Cardiac septum (tissue), 1 donor: ENCODE data around the gene FGF21. TPM values are rescaled to one million over a fixed set of nuclear protein-coding genes. Genes with fewer than 3 reads are reported as not detected.
A peak's percentile ranks its signal among the peaks of the same experiment; 100 is the strongest.
"Not testable (repeated sequence)": the region's sequence is repeated elsewhere in the genome, so short reads cannot be mapped to it uniquely, and the experiment has no call there.

Source experiments
- DNase-seq: peaks from one replicate; pipeline ENCODE4 v3.0.0-alpha.2; 2020; ENCODE audit warnings: low spot score
- intact Hi-C: fragments of 100-400 bp; cut with DNase I; formaldehyde crosslinking; loops from one replicate; pipeline ENCODE4 v1.14.0; 2022
- total RNA-seq: library from RNA; stranded (reverse); fragmentation: NEBNext Ultra II Directional; extraction: Animal tissue kit (Norgen Biotek cat#: 25700); gene quantifications from one replicate; pipeline ENCODE4 v1.2.1, GENCODE V29; 2021
- donor health status: DM: no; HTN: no; CAD: no.

The FGF21 gene
- total RNA-seq, 1 donor from 2014 or later: not detected

DNA sequence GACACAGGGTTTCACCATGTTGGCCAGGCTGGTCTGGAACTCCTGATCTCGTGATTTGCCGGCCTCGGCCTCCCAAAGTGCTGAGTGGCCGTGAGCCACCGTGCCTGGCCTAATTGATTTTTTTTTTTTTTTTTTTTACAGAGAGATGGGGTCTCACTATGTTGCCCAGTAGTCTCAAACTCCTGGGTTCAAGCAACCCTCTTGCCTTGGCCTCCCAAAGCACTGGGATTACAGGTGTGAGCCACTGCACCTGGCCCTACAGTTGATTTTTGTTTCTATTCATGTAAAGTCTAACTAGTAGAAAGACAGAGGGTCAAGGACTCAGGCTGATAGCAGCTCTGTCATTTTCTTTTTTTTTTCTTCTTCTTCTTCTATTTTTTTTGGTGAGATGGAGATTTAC is 21.8 kb downstream of the FGF21 start:
- no peak for DNase-seq
- intact Hi-C loops: no loop called here

DNA sequence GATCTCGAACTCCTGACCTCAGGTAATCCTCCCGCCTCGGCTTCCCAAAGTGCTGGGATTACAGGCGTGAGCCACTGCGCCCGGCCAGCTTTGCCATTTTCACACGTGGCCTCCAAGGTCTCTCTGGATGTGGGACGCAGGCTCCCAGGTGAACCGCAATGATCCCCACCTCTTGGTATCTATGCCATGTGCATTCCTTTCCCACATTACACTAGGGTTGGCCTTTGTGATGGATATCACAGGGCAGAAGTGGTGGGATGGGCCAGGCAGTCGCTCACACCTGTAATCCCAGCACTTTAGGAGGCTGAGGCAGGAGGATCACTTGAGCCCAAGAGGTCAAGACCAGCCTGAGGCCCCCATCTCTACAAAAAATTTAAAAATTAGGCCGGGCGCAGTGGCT is 22.4 kb downstream of the FGF21 start:
- no peak for DNase-seq
- intact Hi-C loops: no loop called here

- no peak for DNase-seq
- intact Hi-C loops: loop anchor here (5.0 kb wide), 1 partner anchor 117 kb away; no protein-coding TSS in a partner anchor
Measured at GRCh38 chr19:48779636-48780035, 24.3 kb downstream of the FGF21 start.

- intact Hi-C loops: loop anchor here (5.0 kb wide), 1 partner anchor 119 kb away; no protein-coding TSS in a partner anchor
- no peak for DNase-seq
Measured at GRCh38 chr19:48780631-48781391, 25.5 kb downstream of the FGF21 start.

- intact Hi-C loops: loop anchor here (5.0 kb wide), 1 partner anchor 122 kb away; no protein-coding TSS in a partner anchor
- DNase-seq: no peak
Measured at GRCh38 chr19:48784527-48784926, 29.2 kb downstream of the FGF21 start.

- DNase-seq, intact Hi-C loops: not testable (repeated sequence)
Measured at GRCh38 chr19:48786422-48786821, 31.1 kb downstream of the FGF21 start.

GRCh38 chr19:48787331-48787730 is 32.0 kb downstream of the FGF21 start:
- intact Hi-C loops: not testable (repeated sequence)

GRCh38 chr19:48793271-48793670 is 37.9 kb downstream of the FGF21 start:
- DNase-seq: no peak
- intact Hi-C loops: no loop called here

More at GRCh38 chr19:48787331-48787730, 32.0 kb downstream of the FGF21 start:
- DNase-seq: not testable (repeated sequence)

DNA sequence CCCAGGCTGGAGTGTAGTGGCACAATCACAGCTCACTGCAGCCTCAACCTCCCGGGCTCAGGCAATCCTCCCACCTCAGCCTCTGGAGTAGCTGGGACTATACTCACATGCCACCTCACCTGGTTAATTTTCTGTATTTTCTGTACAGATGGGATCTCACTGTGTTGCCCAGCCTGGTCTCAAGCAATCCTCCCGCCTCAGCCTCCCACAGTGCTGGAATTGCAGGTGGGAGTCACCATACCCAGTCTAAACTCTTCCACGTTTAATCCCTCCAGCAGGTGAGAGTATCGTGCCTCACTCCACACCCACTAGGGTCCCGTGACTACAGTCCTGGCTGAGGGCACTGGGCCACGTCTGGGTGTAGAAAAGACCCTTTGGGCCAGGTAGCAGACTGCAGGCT is 39.0 kb downstream of the FGF21 start:
- DNase-seq: no peak
- intact Hi-C loops: no loop called here

- peak; percentile 95 for DNase-seq
- intact Hi-C loops: loop anchor here (1.0 to 5.0 kb wide), 2 partner anchors 41 to 172 kb away; partner anchors contain the start of genes FTL and HSD17B14
Measured at GRCh38 chr19:48795055-48795684, 39.8 kb downstream of the FGF21 start.

DNA sequence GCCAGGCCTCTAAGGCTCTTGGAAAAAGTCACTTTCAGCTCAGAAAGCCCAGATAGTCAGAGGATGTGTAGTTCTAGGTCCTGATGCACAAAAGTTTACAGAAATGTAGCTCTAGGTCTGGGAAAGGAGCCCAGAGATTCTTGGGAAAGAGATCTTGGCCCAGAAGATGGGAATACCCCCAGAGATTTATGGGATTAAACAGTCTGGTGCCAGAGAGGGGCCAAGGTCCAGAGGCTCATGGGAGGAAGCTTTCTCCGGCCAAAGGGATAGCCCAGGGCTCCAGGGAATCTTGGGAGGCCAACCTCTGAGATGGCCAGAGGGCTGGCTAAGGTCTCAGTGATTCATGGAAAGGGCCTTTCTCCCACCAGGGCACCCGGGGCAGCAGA is 40.4 kb downstream of the FGF21 start:
- intact Hi-C loops: loop anchor here (1.0 to 5.0 kb wide), 2 partner anchors 41 to 172 kb away; partner anchors contain the start of genes FTL and HSD17B14
- DNase-seq: no peak

- no peak for DNase-seq
Measured at GRCh38 chr19:48796298-48797083, 41.2 kb downstream of the FGF21 start.

GRCh38 chr19:48797103-48797502 is 41.8 kb downstream of the FGF21 start:
- DNase-seq: no peak

More at GRCh38 chr19:48796298-48797083, 41.2 kb downstream of the FGF21 start:
- intact Hi-C loops: loop anchor here (5.0 kb wide), 1 partner anchor 171 kb away; the partner anchor contains the start of gene FTL

GRCh38 chr19:48798937-48799336 is 43.6 kb downstream of the FGF21 start:
- intact Hi-C loops: loop anchor here (5.0 kb wide), 1 partner anchor 168 kb away; the partner anchor contains the start of gene FTL
- DNase-seq: no peak

More at GRCh38 chr19:48797103-48797502, 41.8 kb downstream of the FGF21 start:
- intact Hi-C loops: loop anchor here (5.0 kb wide), 1 partner anchor 170 kb away; the partner anchor contains the start of gene FTL

GRCh38 chr19:48799358-48800300 is 44.3 kb downstream of the FGF21 start:
- DNase-seq: no peak
- intact Hi-C loops: loop anchor here (5.0 kb wide), 1 partner anchor 168 kb away; the partner anchor contains the start of gene FTL

GRCh38 chr19:48802623-48803022 is 47.3 kb downstream of the FGF21 start:
- intact Hi-C loops: no loop called here
- DNase-seq: no peak

- intact Hi-C loops: no loop called here
Measured at GRCh38 chr19:48804496-48804895, 49.2 kb downstream of the FGF21 start.

DNA sequence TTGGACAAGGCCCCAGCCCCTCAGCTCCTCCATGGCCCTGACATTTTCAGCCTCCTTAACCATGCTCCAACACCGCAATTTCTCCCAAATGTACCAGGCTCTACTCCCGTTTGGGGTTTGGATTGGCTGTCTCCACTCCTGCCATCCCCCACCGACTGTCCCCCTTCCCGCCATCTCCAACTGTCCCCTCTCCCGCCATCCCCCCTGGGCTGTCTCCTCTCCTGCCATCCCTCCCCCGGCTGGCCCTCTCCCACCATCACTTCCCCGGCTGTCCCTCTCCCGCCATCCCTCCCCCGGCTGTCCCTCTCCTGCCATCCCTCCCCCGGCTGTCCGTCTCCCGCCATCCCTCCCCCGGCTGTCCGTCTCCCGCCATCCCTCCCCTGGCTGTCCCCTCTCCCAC is 50.1 kb downstream of the FGF21 start:
- intact Hi-C loops: no loop called here
- no peak for DNase-seq

More at GRCh38 chr19:48804496-48804895, 49.2 kb downstream of the FGF21 start:
- DNase-seq: no peak

- DNase-seq: no peak
- intact Hi-C loops: no loop called here
Measured at GRCh38 chr19:48806518-48806817, 51.1 kb downstream of the FGF21 start.
